GM12891 (cell line): ENCODE measurements around the gene STING1.
A peak's percentile ranks its signal among the peaks of the same experiment; 100 is the strongest.
"Not testable (repeated sequence)": the region's sequence is repeated elsewhere in the genome, so short reads cannot be mapped to it uniquely, and the experiment has no call there.

Source experiments
- DNase-seq: peaks from one replicate; pipeline ENCODE4 v3.0.0; 2011; ENCODE audit warnings: low spot score; ENCODE audit not compliant: insufficient read length
- FAIRE-seq: peaks from 2 replicates; lab custom pipeline; 2011; peaks lifted over from hg19 to GRCh38; lab: Jason Lieb, UNC
- PAX5 ChIP-seq: IDR thresholded peaks from 2 replicates; pipeline ENCODE4 v1.6.1; 2011; ENCODE audit warnings: low read length, moderate library complexity, mild to moderate bottlenecking; ENCODE audit not compliant: insufficient read depth, severe bottlenecking
- POLR2A ChIP-seq: IDR thresholded peaks from 2 replicates; pipeline ENCODE4 v1.6.1; 2011; ENCODE audit warnings: low read depth, low read length, control low read depth
- POLR2AphosphoS5 ChIP-seq: IDR thresholded peaks from 2 replicates; pipeline ENCODE4 v1.6.1; 2011; ENCODE audit warnings: low read depth, low read length, control low read depth
- POU2F2 ChIP-seq: IDR thresholded peaks from 2 replicates; pipeline ENCODE4 v1.6.1; 2011; ENCODE audit warnings: low read depth, mild to moderate bottlenecking, control low read depth, low read length, moderate library complexity
- SPI1 ChIP-seq: IDR thresholded peaks from 2 replicates; pipeline ENCODE4 v1.6.1; 2011; ENCODE audit warnings: low read depth, low read length, control low read depth
- TAF1 ChIP-seq: IDR thresholded peaks from 2 replicates; pipeline ENCODE4 v1.6.1; 2011; ENCODE audit warnings: low read depth, low read length, control low read depth

The STING1 gene

DNA sequence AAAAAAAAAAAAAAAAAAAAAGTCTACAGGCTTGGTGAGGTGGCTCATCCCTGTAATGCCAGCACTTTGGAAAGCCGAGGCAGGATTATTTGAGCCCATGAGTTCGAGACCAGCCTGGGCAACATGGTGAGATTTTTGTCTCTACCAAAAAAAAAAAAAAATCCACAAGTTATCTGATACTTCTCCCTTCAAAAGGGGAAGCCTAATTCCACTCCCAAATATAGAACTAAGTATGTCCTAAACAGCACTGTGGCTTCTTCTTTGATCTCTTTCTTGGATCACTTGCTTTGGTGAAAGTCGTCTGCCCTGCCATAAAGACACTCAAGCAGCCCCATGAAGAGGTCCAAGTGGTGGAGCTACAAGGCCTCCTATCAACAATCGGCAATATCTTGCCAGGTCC is 18.8 kb upstream of the STING1 start:
- TF ChIP-seq SPI1 (no peak), TAF1 (no peak), POU2F2 (no peak), POLR2A (no peak), POLR2AphosphoS5 (no peak), PAX5 (no peak)
- DNase-seq (no peak), FAIRE-seq (no peak)

DNA sequence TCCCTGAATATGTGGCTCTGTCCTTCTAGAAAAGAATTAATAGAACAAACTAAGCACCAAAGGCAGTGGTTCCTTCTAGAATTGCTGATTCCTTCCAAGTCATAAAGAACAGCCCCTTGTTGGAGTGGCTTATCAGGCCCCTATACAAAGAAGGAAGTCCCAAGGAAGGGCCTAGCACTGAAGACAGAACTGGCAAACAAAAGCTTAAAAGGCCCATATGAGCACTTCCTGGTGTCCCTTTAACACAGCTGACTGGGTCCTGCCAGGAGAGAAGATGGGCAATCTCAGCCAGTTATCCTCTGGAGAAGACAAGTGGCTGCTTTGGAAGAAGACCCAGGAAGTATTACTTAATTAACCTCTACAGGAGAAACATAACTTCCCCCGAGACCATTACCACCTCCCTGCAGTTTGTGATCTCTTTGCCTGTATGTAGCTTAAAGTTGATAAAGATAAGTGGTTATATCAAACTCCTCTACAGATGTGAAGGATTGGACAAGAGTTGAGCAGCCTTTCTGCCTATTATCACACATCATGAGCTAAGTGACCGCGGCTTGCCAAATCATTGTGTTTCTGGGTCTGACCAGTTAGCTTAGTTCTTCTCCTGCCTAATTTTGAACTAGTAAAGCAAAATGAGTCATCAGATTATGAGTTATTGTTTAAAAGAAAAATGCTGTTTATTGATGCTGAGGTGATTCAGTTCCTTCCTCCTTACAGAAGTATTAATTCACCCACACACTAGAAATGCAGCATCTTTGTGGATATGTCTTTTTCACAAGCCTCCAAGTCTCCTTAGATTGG is 13.3 kb upstream of the STING1 start:
- TF ChIP-seq POLR2A (no peak), POLR2AphosphoS5 (no peak), SPI1 (no peak), TAF1 (no peak), PAX5 (no peak), POU2F2 (no peak)
- DNase-seq = no peak
- no peak for FAIRE-seq

DNA sequence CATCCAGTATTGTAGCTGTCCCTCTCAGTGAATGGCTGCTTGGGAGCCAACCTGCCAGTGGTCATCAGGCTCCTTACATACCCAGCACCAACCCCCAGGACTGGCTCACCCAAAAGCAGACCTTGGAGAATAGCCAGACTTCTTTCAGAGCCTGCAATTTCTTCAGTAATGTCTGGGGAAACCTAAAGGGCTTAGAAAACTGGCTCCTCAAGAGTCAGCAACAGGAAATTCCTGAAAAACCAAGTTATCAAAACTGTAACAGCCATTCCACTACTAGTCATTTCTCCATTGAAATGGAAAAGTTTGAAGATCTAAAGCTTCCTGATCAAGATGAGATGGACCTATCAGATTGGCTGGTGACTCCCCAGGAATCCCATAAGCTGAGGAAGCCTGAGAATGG is 12.3 kb upstream of the STING1 start:
- no peak for FAIRE-seq
- TF ChIP-seq SPI1 = no peak
- no peak for TF ChIP-seq TAF1
- no peak for TF ChIP-seq POLR2A
- no peak for TF ChIP-seq POLR2AphosphoS5
- no peak for TF ChIP-seq PAX5
- no peak for TF ChIP-seq POU2F2
- DNase-seq = no peak

DNA sequence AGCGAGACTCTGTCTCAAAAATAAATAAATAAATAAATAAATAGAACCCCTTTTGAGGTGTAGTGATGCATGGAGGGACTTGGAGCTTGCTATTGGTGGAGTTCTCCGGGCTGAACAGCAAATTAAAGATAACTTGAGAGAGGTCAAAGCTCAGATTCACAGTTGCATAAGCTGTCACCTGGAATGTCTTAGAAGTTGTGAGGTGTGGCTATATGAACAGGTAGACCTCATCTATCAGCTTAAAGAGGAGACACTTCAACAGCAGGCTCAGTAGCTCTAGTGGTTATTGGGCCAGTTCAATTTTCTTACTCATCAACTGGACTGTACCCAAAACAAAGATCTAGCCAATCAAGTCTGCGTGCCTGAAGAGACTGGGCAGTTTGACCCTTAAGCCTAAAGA is 11.7 kb upstream of the STING1 start:
- DNase-seq = no peak
- FAIRE-seq = no peak
- TF ChIP-seq POLR2A = no peak

DNA sequence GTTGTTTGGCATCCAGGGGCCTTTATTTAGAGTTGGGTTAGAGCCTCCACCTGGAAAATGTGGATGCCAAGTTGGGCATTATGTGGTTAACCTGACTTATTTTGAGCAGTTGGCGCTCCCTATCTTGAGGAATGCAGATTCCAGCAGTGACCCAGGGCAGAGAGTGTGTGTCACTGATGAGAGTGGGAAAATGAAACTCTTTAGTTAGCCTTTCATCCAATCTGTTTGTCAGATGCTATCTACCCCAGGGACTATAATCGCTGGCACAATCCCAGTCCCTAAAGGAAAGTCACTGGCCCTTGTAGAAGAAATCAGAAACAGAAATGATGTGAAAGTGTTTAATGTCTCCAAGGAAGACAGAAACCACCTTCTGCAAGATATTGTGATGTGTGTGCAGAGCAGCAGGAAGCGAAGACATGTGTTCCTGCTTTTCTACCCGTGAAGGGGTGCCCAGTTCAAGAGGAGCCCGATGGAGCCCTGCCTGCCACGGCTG is 10.2 kb upstream of the STING1 start:
- no peak for TF ChIP-seq PAX5
- TF ChIP-seq POLR2AphosphoS5 = no peak
- no peak for TF ChIP-seq SPI1
- no peak for TF ChIP-seq TAF1
- TF ChIP-seq POU2F2 = no peak
- TF ChIP-seq POLR2A = no peak
- DNase-seq (no peak), FAIRE-seq (peak; percentile 9)

DNA sequence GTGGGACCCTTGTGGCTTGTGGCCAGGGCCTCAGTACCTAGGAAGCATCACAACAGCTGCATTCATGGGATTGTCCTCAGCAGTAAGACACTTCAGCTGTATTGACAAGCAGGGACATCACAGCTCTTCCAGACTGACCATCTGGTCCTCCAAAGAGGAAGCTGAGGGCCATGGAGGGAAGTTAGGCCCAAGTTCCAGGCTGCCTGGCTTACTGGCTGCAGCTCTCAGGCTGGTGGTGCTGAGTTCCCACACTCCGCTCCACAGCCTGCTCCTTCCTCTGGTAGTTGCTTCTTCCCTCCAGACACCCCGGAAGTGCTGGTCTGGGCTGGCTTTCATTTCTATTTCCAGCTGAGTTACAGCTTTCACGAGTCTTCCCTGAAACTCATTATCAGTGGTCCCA is 5.7 kb upstream of the STING1 start:
- peak; percentile 20 for FAIRE-seq
- TF ChIP-seq POLR2A (no peak), POU2F2 (no peak), PAX5 (no peak), SPI1 (no peak), TAF1 (no peak), POLR2AphosphoS5 (no peak)

DNA sequence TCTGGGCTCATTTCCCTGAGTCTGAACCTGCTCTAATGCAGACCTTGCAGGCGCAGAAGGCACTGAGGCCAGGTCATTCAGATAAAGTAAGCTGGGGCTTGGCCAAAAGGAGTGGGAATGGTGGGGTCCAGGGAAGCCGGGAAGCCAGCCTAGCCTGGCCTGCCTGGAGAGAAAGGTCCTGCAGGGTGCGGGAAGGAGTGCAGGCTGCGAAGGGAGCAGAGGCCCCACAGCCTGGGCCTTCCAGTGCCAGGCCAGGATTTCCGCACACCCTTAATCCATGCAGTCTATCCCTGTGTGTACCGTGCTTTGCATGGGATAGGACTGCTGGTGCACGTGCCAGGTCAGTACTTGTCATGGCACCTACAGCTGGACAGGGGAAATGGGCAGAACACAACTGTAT is 3.6 kb upstream of the STING1 start:
- DNase-seq (no peak), FAIRE-seq (no peak)
- TF ChIP-seq POLR2A (no peak), POLR2AphosphoS5 (no peak), TAF1 (no peak), SPI1 (no peak), PAX5 (no peak)

More for the DNA sequence above, 5.7 kb upstream of the STING1 start:
- DNase-seq = no peak

DNA sequence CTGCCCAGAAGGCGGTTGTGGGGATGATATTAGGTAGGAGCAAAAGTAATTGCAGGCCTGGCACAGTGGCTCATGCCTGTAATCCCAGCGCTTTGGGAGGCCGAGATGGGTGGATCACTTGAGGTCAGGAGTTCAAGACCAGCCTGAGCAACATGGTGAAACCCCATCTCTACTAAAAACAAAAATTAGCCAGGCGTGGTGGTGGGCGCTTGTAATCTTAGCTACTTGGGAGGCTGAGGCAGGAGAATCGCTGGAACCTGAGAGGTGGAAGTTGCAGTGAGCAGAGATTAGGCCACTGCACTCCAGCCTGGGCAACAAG is 291 bp upstream of the STING1 start:
- not testable (repeated sequence) for DNase-seq, FAIRE-seq

DNA sequence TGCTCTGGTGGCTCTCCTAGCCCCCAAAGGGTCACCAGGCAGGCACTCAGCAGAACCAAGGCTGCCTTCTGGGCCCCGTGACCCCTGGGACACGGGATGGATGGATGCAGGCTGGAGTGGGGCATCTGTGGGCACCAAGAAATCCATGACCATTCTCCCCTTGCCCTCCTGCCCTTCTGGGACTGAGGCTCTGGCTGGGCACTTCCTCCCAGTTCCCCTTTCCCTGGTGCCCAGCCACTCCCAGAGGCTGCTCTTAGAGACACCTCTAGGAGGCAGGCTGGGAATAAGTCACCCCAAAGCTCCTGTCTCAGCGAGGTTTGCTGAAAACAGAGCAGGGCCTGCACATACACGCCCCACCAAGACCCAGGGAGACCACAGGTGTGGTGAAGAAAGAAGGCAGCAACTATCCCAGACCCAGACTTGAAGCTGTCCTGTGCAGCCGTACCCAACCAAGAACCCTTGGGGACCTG is 943 bp downstream of the STING1 start:
- DNase-seq (no peak), FAIRE-seq (peak; percentile 33)
- TF ChIP-seq PAX5 (no peak), SPI1 (peak; percentile 74)

DNA sequence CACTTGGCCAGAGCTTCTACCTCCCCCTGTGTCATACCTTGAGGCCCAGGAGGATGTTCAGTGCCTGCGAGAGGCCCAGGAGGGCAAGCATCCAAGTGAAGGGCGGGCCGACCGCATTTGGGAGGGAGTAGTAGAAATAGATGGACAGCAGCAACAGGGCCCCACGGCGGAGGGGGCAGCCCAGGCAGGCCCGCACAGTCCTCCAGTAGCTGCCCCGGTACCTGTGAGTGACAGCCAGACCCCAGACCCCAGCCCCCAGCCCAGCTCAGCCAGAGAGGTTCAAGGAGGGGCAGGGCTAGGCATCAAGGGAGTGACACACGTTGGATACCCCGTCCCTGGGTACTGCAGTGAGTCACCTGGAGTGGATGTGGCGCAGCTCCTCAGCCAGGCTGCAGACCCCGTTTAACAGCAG is 1.4 kb downstream of the STING1 start:
- FAIRE-seq (peak; percentile 9), DNase-seq (no peak)
- TF ChIP-seq POLR2AphosphoS5 = no peak
- no peak for TF ChIP-seq POU2F2
- no peak for TF ChIP-seq SPI1
- no peak for TF ChIP-seq TAF1
- no peak for TF ChIP-seq POLR2A

DNA sequence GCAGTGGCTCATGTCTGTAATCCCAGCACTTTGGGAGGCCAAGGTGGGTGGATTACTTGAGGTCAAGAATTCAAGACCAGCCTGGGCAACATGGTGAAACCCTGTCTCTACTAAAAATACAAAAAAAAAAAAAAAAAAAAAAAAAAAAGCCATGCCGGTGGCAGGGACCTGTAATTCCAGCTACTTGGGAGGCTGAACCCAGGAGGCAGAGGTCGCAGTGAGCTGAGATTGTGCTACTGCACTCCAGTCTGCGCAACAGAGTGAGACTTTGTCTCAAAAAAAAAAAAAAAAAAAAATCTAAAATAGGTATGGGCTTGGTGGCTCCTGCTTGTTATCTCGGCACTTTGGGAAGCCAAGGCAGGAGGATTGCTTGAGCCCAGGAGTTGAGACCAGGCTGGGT is 2.8 kb downstream of the STING1 start:
- not testable (repeated sequence) for FAIRE-seq, DNase-seq

DNA sequence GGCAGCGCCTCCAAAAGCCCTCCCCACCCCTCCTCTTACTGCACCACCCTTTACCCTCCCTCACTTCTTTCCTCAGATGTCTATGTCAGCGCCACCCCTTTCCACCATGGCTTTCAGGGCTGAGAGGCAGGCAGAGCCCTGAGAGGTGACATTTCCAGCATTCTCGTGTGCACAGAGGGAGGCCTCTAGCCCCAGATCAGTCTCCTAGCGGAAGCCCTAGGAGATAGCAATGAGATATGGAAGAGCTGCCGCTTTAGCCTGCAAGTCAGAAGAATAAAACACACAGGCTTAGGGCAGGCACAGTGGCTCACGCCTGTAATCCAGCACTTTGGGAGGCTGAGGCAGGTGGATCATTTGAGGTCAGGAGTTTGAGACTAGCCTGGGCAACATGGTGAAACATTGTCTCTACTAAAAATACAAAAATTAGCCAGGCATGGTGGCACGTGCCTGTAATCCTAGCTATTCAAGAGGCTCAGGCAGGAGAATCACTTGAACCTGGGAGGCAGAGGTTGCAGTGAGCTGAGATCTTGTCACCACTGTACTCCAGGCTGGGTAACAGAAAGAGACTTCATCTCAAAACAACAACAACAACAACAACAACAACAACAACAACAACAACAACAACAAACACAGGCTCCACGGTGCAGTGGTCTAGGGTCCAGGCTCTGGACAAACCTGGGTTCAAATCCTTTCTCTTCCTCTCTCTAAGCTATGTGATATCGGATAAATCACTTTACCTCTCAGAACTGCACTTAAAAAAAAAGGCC is 3.7 kb downstream of the STING1 start:
- not testable (repeated sequence) for FAIRE-seq, DNase-seq
